Smooth muscle cell (in vitro differentiated cells): Measurements from ENCODE around the gene TRAT1. TPM values are rescaled to one million over a fixed set of nuclear protein-coding genes. Genes with fewer than 3 reads are reported as not detected.

Source experiments
- DNase-seq: peaks from one replicate; lab custom pipeline; 2025; ENCODE audit not compliant: unreplicated experiment; lab: John Stamatoyannopoulos, UW
- H2AFZ ChIP-seq: fragments of 200-600 bp; sonication (generic); 2 replicates; pipeline ENCODE4 v1.6.0; 2016; ENCODE audit warnings: antibody characterized with exemption, low read depth, mild to moderate bottlenecking
- H3F3A ChIP-seq: fragments of 200-600 bp; sonication (generic); 2 replicates; pipeline ENCODE4 v1.6.0; 2017; ENCODE audit warnings: antibody characterized with exemption, low read depth
- H3K27ac ChIP-seq: fragments of 200-600 bp; sonication (generic); 2 replicates; pipeline ENCODE4 v1.5.1; 2016; ENCODE audit warnings: low read depth, mild to moderate bottlenecking
- H3K27me3 ChIP-seq: fragments of 200-600 bp; sonication (generic); 2 replicates; pipeline ENCODE4 v1.6.1; 2016; ENCODE audit warnings: low read depth, mild to moderate bottlenecking
- H3K36me3 ChIP-seq: fragments of 200-600 bp; sonication (generic); 2 replicates; pipeline ENCODE4 v1.5.1; 2016; ENCODE audit warnings: low read depth
- H3K4me1 ChIP-seq: fragments of 200-600 bp; sonication (generic); 2 replicates; pipeline ENCODE4 v1.5.1; 2016; ENCODE audit warnings: low read depth
- H3K4me2 ChIP-seq: fragments of 200-600 bp; sonication (generic); 2 replicates; pipeline ENCODE4 v1.6.0; 2016; ENCODE audit warnings: mild to moderate bottlenecking
- H3K4me3 ChIP-seq: fragments of 200-600 bp; sonication (generic); 2 replicates; pipeline ENCODE4 v1.5.1; 2016; ENCODE audit warnings: mild to moderate bottlenecking
- H3K79me2 ChIP-seq: fragments of 200-600 bp; sonication (generic); 2 replicates; pipeline ENCODE4 v1.6.0; 2016; ENCODE audit warnings: low read depth, mild to moderate bottlenecking
- H3K9ac ChIP-seq: fragments of 200-600 bp; sonication (generic); 2 replicates; pipeline ENCODE4 v1.6.0; 2016; ENCODE audit warnings: low read depth
- H3K9me3 ChIP-seq: fragments of 200-600 bp; sonication (generic); replicated peaks from 2 replicates; pipeline ENCODE4 v1.5.1; 2016; ENCODE audit warnings: low read depth
- H4K20me1 ChIP-seq: fragments of 200-600 bp; sonication (generic); 2 replicates; pipeline ENCODE4 v1.6.0; 2016; ENCODE audit warnings: low read depth
- CTCF ChIP-seq: fragments of 200-600 bp; sonication (generic); IDR thresholded peaks from 2 replicates; pipeline ENCODE4 v1.5.1; 2017; ENCODE audit warnings: borderline replicate concordance, mild to moderate bottlenecking, antibody characterized with exemption; ENCODE audit not compliant: insufficient read depth, poor library complexity, severe bottlenecking
- WGBS: methylation state at CpG from one replicate; pipeline ENCODE4 v1.1.7; 2016; ENCODE audit warnings: low lambda C conversion rate; 5-methylcytosine and 5-hydroxymethylcytosine counted together
- polyA plus RNA-seq: library from polyadenylated mRNA; unstranded; fragments of >200 nt; fragmentation: Nextera tagmentation; extraction: Ambion mirVana; gene quantifications from 2 replicates; pipeline ENCODE4 v1.2.1, GENCODE V29; 2016
- total RNA-seq: library from RNA; depleted of rRNA; stranded (reverse); fragments of >200 nt; gene quantifications from 2 replicates; pipeline ENCODE4 v1.2.3, GENCODE V29; 2014

TRAT1 gene
- total and polyA plus RNA-seq, 2 experiments from 2014 or later = not detected

GRCh38 chr3:108833611-108834010 lies 11.0 kb downstream of the TRAT1 start:
- DNase-seq = no peak
- H3K4me1 ChIP-seq = no peaks in the 10 kb centered on the region
- H4K20me1 ChIP-seq = no peaks in the 10 kb centered on the region
- no peak overlapping the region for H3K4me2 ChIP-seq
- H3K9ac ChIP-seq = no peak overlapping the region
- H3F3A ChIP-seq = no peaks in the 10 kb centered on the region
- no peak overlapping the region for H2AFZ ChIP-seq
- no peak for TF ChIP-seq CTCF
- H3K79me2 ChIP-seq = no peaks in the 10 kb centered on the region
- H3K27ac ChIP-seq = no peak overlapping the region
- no peaks in the 10 kb centered on the region for H3K9me3 ChIP-seq
- H3K4me3 ChIP-seq = no peak overlapping the region
- WGBS = 89% methylated on average over 1 of the region's 1 CpG
- H3K27me3 ChIP-seq = no peaks in the 10 kb centered on the region
- no peaks in the 10 kb centered on the region for H3K36me3 ChIP-seq

GRCh38 chr3:108834551-108834950 lies 12.0 kb downstream of the TRAT1 start:
- Histone ChIP-seq H3K27me3 (no peaks in the 10 kb centered on the region), H3K79me2 (no peaks in the 10 kb centered on the region), H3K36me3 (no peaks in the 10 kb centered on the region), H4K20me1 (no peaks in the 10 kb centered on the region), H3K4me2 (no peak overlapping the region), H3K27ac (no peak overlapping the region), H2AFZ (no peak overlapping the region), H3K4me3 (no peak overlapping the region), H3K4me1 (no peaks in the 10 kb centered on the region), H3K9me3 (no peaks in the 10 kb centered on the region), H3K9ac (no peak overlapping the region), H3F3A (no peaks in the 10 kb centered on the region)
- TF ChIP-seq CTCF = no peak
- WGBS = 85% methylated on average over 1 of the region's 1 CpG
- DNase-seq = no peak

GRCh38 chr3:108835101-108835500 lies 12.5 kb downstream of the TRAT1 start:
- no peaks in the 10 kb centered on the region for H4K20me1 ChIP-seq
- no peak for TF ChIP-seq CTCF
- H3K9ac ChIP-seq = no peak overlapping the region
- no peak for DNase-seq
- H3F3A ChIP-seq = no peaks in the 10 kb centered on the region
- H3K27ac ChIP-seq = no peak overlapping the region
- no peaks in the 10 kb centered on the region for H3K9me3 ChIP-seq
- H3K4me3 ChIP-seq = no peak overlapping the region
- no peak overlapping the region for H2AFZ ChIP-seq
- WGBS = 97% methylated on average over 2 of the region's 2 CpGs
- no peaks in the 10 kb centered on the region for H3K27me3 ChIP-seq
- H3K4me1 ChIP-seq = no peaks in the 10 kb centered on the region
- H3K36me3 ChIP-seq = no peaks in the 10 kb centered on the region
- no peaks in the 10 kb centered on the region for H3K79me2 ChIP-seq
- no peak overlapping the region for H3K4me2 ChIP-seq

- 67% methylated on average over 3 of the region's 3 CpGs for WGBS
- H3K9me3 ChIP-seq = no peaks in the 10 kb centered on the region
- H3K36me3 ChIP-seq = no peaks in the 10 kb centered on the region
- no peak overlapping the region for H2AFZ ChIP-seq
- no peaks in the 10 kb centered on the region for H3K27me3 ChIP-seq
- H3F3A ChIP-seq = no peaks in the 10 kb centered on the region
- H3K79me2 ChIP-seq = no peaks in the 10 kb centered on the region
- no peak overlapping the region for H3K4me3 ChIP-seq
- H3K27ac ChIP-seq = no peak overlapping the region
- no peak overlapping the region for H3K4me2 ChIP-seq
- H3K9ac ChIP-seq = no peak overlapping the region
- H3K4me1 ChIP-seq = no peaks in the 10 kb centered on the region
- H4K20me1 ChIP-seq = no peaks in the 10 kb centered on the region
- no peak for TF ChIP-seq CTCF
- no peak for DNase-seq
Measured at GRCh38 chr3:108838436-108838835, 15.8 kb downstream of the TRAT1 start.
